CD4-positive, alpha-beta T cell (primary cell): Measurements from ENCODE around the gene MPPED2. TPM values are rescaled to one million over a fixed set of nuclear protein-coding genes. Genes with fewer than 3 reads are reported as not detected.

ENCODE experiments used
- ATAC-seq: fragments of 200-7000 bp; cut with Tn5 transposase; one replicate; pipeline ENCODE4 v1.10.0; 2022; ENCODE audit warnings: mild to moderate bottlenecking; ENCODE audit not compliant: poor library complexity
- CTCF ChIA-PET: fragments of 350-600 bp; sonication (Branson Sonifier 250); formaldehyde crosslinking; loops from one replicate; lab custom pipeline; 2021; ENCODE audit warnings: antibody characterized with exemption, inconsistent platforms; lab: Charles Lee
- POLR2A ChIA-PET: fragments of 350-600 bp; sonication (Branson Sonifier 250); formaldehyde crosslinking; loops from one replicate; lab custom pipeline; 2021; ENCODE audit warnings: antibody characterized with exemption, inconsistent platforms; lab: Charles Lee
- DNase-seq, 14 experiments: peaks; one replicate each; pipeline ENCODE4 v3.0.0-alpha.2; 2013 to 2020; ENCODE audit warnings: mixed read lengths in 2 of 14
- H3K27ac ChIP-seq, 2 donors: one replicate each; pipeline versions ENCODE4 v1.5.1 to v1.7.0; 2013; ENCODE audit warnings: low read length in 2 of 2, low read depth in 1 of 2, mild to moderate bottlenecking in 1 of 2
- H3K27me3 ChIP-seq, 2 experiments: 1 replicate in 1 of 2; 2 replicates in 1 of 2; pipeline versions ENCODE4 v1.6.1 to v1.7.0; 2013; ENCODE audit warnings: low read length in 2 of 2, control low read depth in 1 of 2, mild to moderate bottlenecking in 1 of 2, moderate library complexity in 1 of 2; ENCODE audit not compliant: insufficient read depth in 2 of 2, control insufficient read depth in 1 of 2
- H3K36me3 ChIP-seq: one replicate; pipeline ENCODE4 v1.6.1; 2013; ENCODE audit warnings: low read length, control low read depth; ENCODE audit not compliant: insufficient read depth
- H3K4me1 ChIP-seq: one replicate; pipeline ENCODE4 v1.6.1; 2013; ENCODE audit warnings: low read length, control low read depth; ENCODE audit not compliant: insufficient read depth
- H3K4me3 ChIP-seq: one replicate; pipeline ENCODE4 v1.5.1; 2013; ENCODE audit warnings: mild to moderate bottlenecking, low read length, moderate library complexity
- H3K9me3 ChIP-seq, 2 experiments: 1 replicate in 1 of 2; 2 replicates in 1 of 2; pipeline versions ENCODE4 v1.6.1 to v1.7.0; 2013; ENCODE audit warnings: low read length in 2 of 2, mild to moderate bottlenecking in 2 of 2, control low read depth in 1 of 2, moderate library complexity in 1 of 2; ENCODE audit not compliant: control insufficient read depth in 1 of 2, insufficient read depth in 1 of 2
- H3K27ac Mint-ChIP-seq: one replicate; pipeline ENCODE4 v1.8.0; 2020; ENCODE audit warnings: mixed read lengths
- H3K27me3 Mint-ChIP-seq: one replicate; pipeline ENCODE4 v1.8.0; 2021; ENCODE audit warnings: mixed read lengths
- H3K36me3 Mint-ChIP-seq: one replicate; pipeline ENCODE4 v1.8.0; 2021; ENCODE audit warnings: low read depth, mixed read lengths
- H3K4me1 Mint-ChIP-seq: one replicate; pipeline ENCODE4 v1.8.0; 2021; ENCODE audit warnings: low read depth, mixed read lengths
- H3K4me3 Mint-ChIP-seq: one replicate; pipeline ENCODE4 v1.8.0; 2020; ENCODE audit warnings: mild to moderate bottlenecking, mixed read lengths
- H3K9me3 Mint-ChIP-seq: one replicate; pipeline ENCODE4 v1.8.0; 2020; ENCODE audit warnings: mixed read lengths
- CTCF ChIP-seq: fragments of 200-600 bp; IDR thresholded peaks from one replicate; pipeline ENCODE4 v1.8.0; 2022; ENCODE audit warnings: antibody characterized with exemption, mild to moderate bottlenecking
- intact Hi-C, 2 experiments: fragments of 100-400 bp; cut with DNase I in 1 of 2; cut with micrococcal nuclease in 1 of 2; formaldehyde crosslinking; loops; one replicate each; pipeline versions ENCODE4 v1.15.1 to v1.9.0; 2023 to 2025; cut with DNase I, micrococcal nuclease
- total RNA-seq, 174 experiments: library from RNA in 2 of 174; stranded (reverse) in 2 of 174; gene quantifications; one replicate each; pipeline ENCODE4 v1.2.3 and lab custom pipeline; 2021 to 2026

Gene MPPED2
- total RNA-seq, 2 experiments from 2014 or later: 0.96 to 1.7 TPM

GRCh38 chr11:30388957-30389356, 197.2 kb downstream of the MPPED2 start:
- H3K36me3 Mint-ChIP-seq: no peaks in the 10 kb centered on the region
- H3K27ac Mint-ChIP-seq: no peak overlapping the region
- TF ChIP-seq CTCF: no peak
- no peaks in the 10 kb centered on the region for H3K9me3 ChIP-seq
- no peaks in the 10 kb centered on the region for H3K27me3 Mint-ChIP-seq
- H3K4me3 ChIP-seq: no peak overlapping the region
- no peaks in the 10 kb centered on the region for H3K4me1 Mint-ChIP-seq
- POLR2A ChIA-PET: no interaction called here
- H3K9me3 Mint-ChIP-seq: no peaks in the 10 kb centered on the region
- H3K4me1 ChIP-seq: no peaks in the 10 kb centered on the region
- no peaks in the 10 kb centered on the region for H3K36me3 ChIP-seq
- DNase-seq (no peak), ATAC-seq (no peak)
- H3K27ac ChIP-seq: no peak overlapping the region
- CTCF ChIA-PET: no interaction called here
- no peak overlapping the region for H3K4me3 Mint-ChIP-seq
- intact Hi-C loops: no loop called here
- H3K27me3 ChIP-seq: no peaks in the 10 kb centered on the region

- Mint-ChIP-seq H3K4me3 (no peak overlapping the region), H3K36me3 (no peaks in the 10 kb centered on the region), H3K4me1 (no peaks in the 10 kb centered on the region)
Observed at GRCh38 chr11:30387891-30388861, 198.0 kb downstream of the MPPED2 start.

GRCh38 chr11:30381879-30382278, 204.3 kb downstream of the MPPED2 start:
- Mint-ChIP-seq H3K27ac (no peak overlapping the region), H3K36me3 (no peaks in the 10 kb centered on the region), H3K4me1 (no peaks in the 10 kb centered on the region), H3K4me3 (no peak overlapping the region), H3K27me3 (peaks cover 8% of the 10 kb centered on the region), H3K9me3 (no peaks in the 10 kb centered on the region)
- H3K36me3 ChIP-seq: no peaks in the 10 kb centered on the region
- intact Hi-C loops: no loop called here
- ATAC-seq (no peak), DNase-seq (no peak)
- H3K4me1 ChIP-seq: no peaks in the 10 kb centered on the region
- H3K9me3 ChIP-seq: no peaks in the 10 kb centered on the region
- POLR2A ChIA-PET: no interaction called here
- TF ChIP-seq CTCF: no peak
- CTCF ChIA-PET: no interaction called here
- H3K27me3 ChIP-seq: no peaks in the 10 kb centered on the region
- no peak overlapping the region for H3K27ac ChIP-seq
- H3K4me3 ChIP-seq: no peak overlapping the region

More at GRCh38 chr11:30387891-30388861, 198.0 kb downstream of the MPPED2 start:
- ATAC-seq (no peak), DNase-seq (no peak)
- ChIA-PET CTCF (no interaction called here), POLR2A (no interaction called here)
- Histone ChIP-seq H3K4me1 (no peaks in the 10 kb centered on the region), H3K4me3 (no peak overlapping the region), H3K36me3 (no peaks in the 10 kb centered on the region), H3K27me3 (no peaks in the 10 kb centered on the region), H3K9me3 (no peaks in the 10 kb centered on the region), H3K27ac (no peak overlapping the region)
- Mint-ChIP-seq H3K9me3 (no peaks in the 10 kb centered on the region), H3K27me3 (no peaks in the 10 kb centered on the region), H3K27ac (no peak overlapping the region)
- TF ChIP-seq CTCF: no peak
- intact Hi-C loops: no loop called here
